Tibial artery (tissue), 4 donors: ENCODE measurements around the gene SMCO3.

Experiments used
- DNase-seq, 2 donors: peaks; one replicate each; pipeline ENCODE4 v3.0.0-alpha.2; 2019
- H3K27ac ChIP-seq, 2 donors: fragments of 200-600 bp; sonication (generic) in 1 of 2; 1 replicate in 1 of 2; 2 replicates in 1 of 2; pipeline ENCODE4 v1.5.1; 2018 to 2019; ENCODE audit warnings: mild to moderate bottlenecking in 1 of 2
- H3K27me3 ChIP-seq, 2 donors: fragments of 200-600 bp; sonication (generic) in 1 of 2; one replicate each; pipeline versions ENCODE4 v1.5.1 to v1.6.0; 2016 to 2019
- H3K36me3 ChIP-seq, 3 donors: fragments of 200-600 bp; sonication (generic) in 2 of 3; one replicate each; pipeline ENCODE4 v1.5.1; 2016 to 2019; ENCODE audit warnings: mild to moderate bottlenecking in 2 of 3
- H3K4me1 ChIP-seq, 4 donors: fragments of 200-600 bp; sonication (generic) in 2 of 4; 1 replicate in 3 of 4; 2 replicates in 1 of 4; pipeline ENCODE4 v1.5.1; 2016 to 2019
- H3K4me3 ChIP-seq, 2 donors: fragments of 200-600 bp; sonication (generic) in 1 of 2; 1 replicate in 1 of 2; 2 replicates in 1 of 2; pipeline ENCODE4 v1.5.1; 2018 to 2019; ENCODE audit warnings: mild to moderate bottlenecking in 2 of 2
- H3K9me3 ChIP-seq, 3 donors: fragments of 200-600 bp; sonication (generic) in 1 of 3; one replicate each; pipeline ENCODE4 v1.5.1; 2016 to 2019
- intact Hi-C: fragments of 100-400 bp; cut with DNase I; formaldehyde crosslinking; loops from one replicate; pipeline ENCODE4 v1.15.0; 2023; ENCODE audit warnings: low total_unique reads
- TF ChIP-seq, protein P1 (sequence below), 2 experiments: fragments of 200-600 bp in 1 of 2; fragments of 450-650 bp in 1 of 2; IDR thresholded peaks; one replicate each; pipeline ENCODE4 v1.5.1; 2017 to 2019; ENCODE audit warnings: antibody characterized with exemption in 2 of 2, mild to moderate bottlenecking in 1 of 2, moderate library complexity in 1 of 2

Gene SMCO3

DNA sequence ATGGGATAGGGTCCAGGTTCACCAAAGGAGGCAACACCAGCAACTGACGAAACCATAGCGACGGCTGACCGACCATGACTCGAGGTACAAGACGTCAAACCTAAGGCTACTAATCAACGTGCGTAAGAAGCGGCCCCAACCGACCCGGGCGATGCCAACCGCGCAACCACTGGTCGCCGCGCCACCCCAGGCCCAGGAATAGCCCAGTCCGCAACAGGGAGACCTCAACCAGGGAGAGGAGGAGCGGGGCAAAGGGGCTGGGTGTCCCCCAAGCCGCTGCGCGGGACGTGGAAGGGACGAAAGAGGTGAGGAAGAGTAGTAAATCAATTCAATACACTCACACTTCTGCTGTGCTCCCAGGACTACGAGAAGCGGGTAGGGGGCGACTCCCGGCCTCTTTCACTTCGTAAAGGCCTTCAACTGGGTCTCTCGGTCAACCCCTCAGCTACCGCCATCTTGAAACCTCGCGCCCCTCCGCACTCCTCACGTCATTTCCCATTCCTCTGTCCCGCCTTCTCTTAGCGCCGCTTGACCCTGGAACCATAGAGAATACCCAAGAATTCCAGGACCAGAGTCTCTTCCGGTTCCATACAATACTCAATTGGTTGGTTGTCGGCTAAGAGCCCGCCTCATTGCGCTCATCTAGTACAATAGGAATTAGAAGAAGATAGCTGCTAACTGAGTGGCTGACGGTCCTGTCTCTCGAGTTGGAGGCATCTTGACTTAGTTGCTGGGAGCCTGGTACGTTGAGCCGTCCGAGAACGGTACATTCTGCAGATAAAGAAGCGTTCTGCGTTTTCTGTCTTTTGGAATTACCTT, 10.8 kb downstream of the SMCO3 start, which contains the start of the genes C12orf60 and WBP11:
C12orf60 (plus strand) TSS at position 660 of the 819 bp plus-strand sequence. CDS start 19,266 bp downstream, outside the sequence.
WBP11 (minus strand) TSS at position 468 of the 819 bp plus-strand sequence. CDS start 2,095 bp downstream, outside the sequence.
- intact Hi-C loops: no loop called here
- H3K9me3 ChIP-seq: no peaks in the 10 kb centered on the region
- peak; percentile 98 to 99 for DNase-seq
- H3K4me3 ChIP-seq: peak within 1 kb of the TSS; percentile 83 to 94
- TF ChIP-seq, protein P1, sequence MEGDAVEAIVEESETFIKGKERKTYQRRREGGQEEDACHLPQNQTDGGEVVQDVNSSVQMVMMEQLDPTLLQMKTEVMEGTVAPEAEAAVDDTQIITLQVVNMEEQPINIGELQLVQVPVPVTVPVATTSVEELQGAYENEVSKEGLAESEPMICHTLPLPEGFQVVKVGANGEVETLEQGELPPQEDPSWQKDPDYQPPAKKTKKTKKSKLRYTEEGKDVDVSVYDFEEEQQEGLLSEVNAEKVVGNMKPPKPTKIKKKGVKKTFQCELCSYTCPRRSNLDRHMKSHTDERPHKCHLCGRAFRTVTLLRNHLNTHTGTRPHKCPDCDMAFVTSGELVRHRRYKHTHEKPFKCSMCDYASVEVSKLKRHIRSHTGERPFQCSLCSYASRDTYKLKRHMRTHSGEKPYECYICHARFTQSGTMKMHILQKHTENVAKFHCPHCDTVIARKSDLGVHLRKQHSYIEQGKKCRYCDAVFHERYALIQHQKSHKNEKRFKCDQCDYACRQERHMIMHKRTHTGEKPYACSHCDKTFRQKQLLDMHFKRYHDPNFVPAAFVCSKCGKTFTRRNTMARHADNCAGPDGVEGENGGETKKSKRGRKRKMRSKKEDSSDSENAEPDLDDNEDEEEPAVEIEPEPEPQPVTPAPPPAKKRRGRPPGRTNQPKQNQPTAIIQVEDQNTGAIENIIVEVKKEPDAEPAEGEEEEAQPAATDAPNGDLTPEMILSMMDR (IDR thresholded peaks at IDR 0.05): no peak
- peaks cover 12 to 14% (median 12%) of the 10 kb centered on the region in 3 donors for H3K36me3 ChIP-seq
- H3K27me3 ChIP-seq: no peaks in the 10 kb centered on the region
- peaks cover 0 to 19% (median 6%) of the 10 kb centered on the region in 4 donors for H3K4me1 ChIP-seq
- H3K27ac ChIP-seq: peak within 1 kb of the TSS; percentile 86 to 95

- peak overlapping the region; percentile 83 to 94 for H3K4me3 ChIP-seq
- H3K4me1 ChIP-seq: peaks cover 0 to 19% (median 6%) of the 10 kb centered on the region in 4 donors
- intact Hi-C loops: no loop called here
- TF ChIP-seq, protein P1 (IDR thresholded peaks at IDR 0.05): no peak
- H3K27me3 ChIP-seq: no peaks in the 10 kb centered on the region
- H3K36me3 ChIP-seq: peaks cover 18 to 19% (median 18%) of the 10 kb centered on the region in 3 donors
- peak overlapping the region; percentile 86 to 95 for H3K27ac ChIP-seq
- no peak for DNase-seq
- H3K9me3 ChIP-seq: no peaks in the 10 kb centered on the region
These were observed 11.3 kb downstream of the SMCO3 start for GRCh38 chr12:14802721-14803010.

- DNase-seq: no peak
- peak overlapping the region; percentile 86 to 95 for H3K27ac ChIP-seq
- intact Hi-C loops: no loop called here
These were observed 11.7 kb downstream of the SMCO3 start for GRCh38 chr12:14802247-14802646.

GRCh38 chr12:14795028-14795448, 18.9 kb downstream of the SMCO3 start:
- Histone ChIP-seq H3K36me3 (peaks cover 78 to 96% (median 85%) of the 10 kb centered on the region in 3 donors), H3K27ac (no peak overlapping the region), H3K4me3 (no peak overlapping the region), H3K9me3 (no peaks in the 10 kb centered on the region), H3K4me1 (no peaks in the 10 kb centered on the region), H3K27me3 (no peaks in the 10 kb centered on the region)
- intact Hi-C loops: no loop called here
- TF ChIP-seq, protein P1 (IDR thresholded peaks at IDR 0.05): no peak
- DNase-seq: no peak

More at GRCh38 chr12:14802247-14802646, 11.7 kb downstream of the SMCO3 start:
- Histone ChIP-seq H3K36me3 (peaks cover 21 to 24% (median 22%) of the 10 kb centered on the region in 3 donors), H3K4me3 (peak overlapping the region; percentile 83 to 94), H3K4me1 (peaks cover 0 to 19% (median 6%) of the 10 kb centered on the region in 4 donors), H3K9me3 (no peaks in the 10 kb centered on the region), H3K27me3 (no peaks in the 10 kb centered on the region)
- TF ChIP-seq, protein P1 (IDR thresholded peaks at IDR 0.05): no peak

DNA sequence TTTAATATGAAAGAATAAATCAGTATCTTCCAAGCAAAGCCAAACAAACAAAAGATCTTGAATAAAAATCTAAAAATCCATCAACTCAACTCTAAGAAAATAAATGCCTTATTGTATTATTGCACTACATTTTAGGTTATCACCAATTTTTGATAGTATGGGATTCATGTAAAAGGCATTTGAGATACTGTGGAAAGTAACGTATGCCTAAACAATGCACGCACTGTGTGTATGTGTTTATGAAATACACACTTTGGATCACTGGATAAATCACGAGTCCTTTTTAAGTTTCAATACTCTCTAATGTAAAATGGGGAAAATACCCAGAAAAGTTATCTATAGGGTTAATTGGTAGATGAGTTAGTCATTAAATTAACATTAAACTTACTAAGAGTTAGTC, 28.4 kb downstream of the SMCO3 start:
- TF ChIP-seq, protein P1 (IDR thresholded peaks at IDR 0.05): no peak
- no peaks in the 10 kb centered on the region for H3K4me1 ChIP-seq
- H3K4me3 ChIP-seq: no peak overlapping the region
- no peak for DNase-seq
- H3K27ac ChIP-seq: no peak overlapping the region
- peaks cover 49 to 56% (median 53%) of the 10 kb centered on the region in 3 donors for H3K36me3 ChIP-seq
- no peaks in the 10 kb centered on the region for H3K9me3 ChIP-seq
- H3K27me3 ChIP-seq: no peaks in the 10 kb centered on the region
- intact Hi-C loops: no loop called here
